OCI-LY7 (cell line): ENCODE measurements around the gene ZNF716. TPM values are rescaled to one million over a fixed set of nuclear protein-coding genes. Genes with fewer than 3 reads are reported as not detected.

Source experiments
- BruUV-seq: library from RNA; stranded (reverse); fragments of 400-500 nt; replicated peaks from 2 replicates; lab custom pipeline; 2021; lab: Mats Ljungman, UMichigan
- CTCF ChIA-PET: fragments of 300-600 bp; sonication (Branson Sonifier 250); formaldehyde crosslinking; loops from one replicate; lab custom pipeline; 2022; ENCODE audit warnings: antibody characterized with exemption; ENCODE audit not compliant: unreplicated experiment; lab: Charles Lee
- POLR2A ChIA-PET: fragments of 300-600 bp; sonication (Branson Sonifier 250); formaldehyde crosslinking; loops from one replicate; lab custom pipeline; 2022; ENCODE audit warnings: antibody characterized with exemption; lab: Charles Lee
- DNase-seq: peaks from one replicate; pipeline ENCODE4 v3.0.0-alpha.2; 2015; ENCODE audit warnings: low spot score
- H2AFZ ChIP-seq: fragments of 200-600 bp; sonication (generic), shearing (Covaris generic); 2 replicates; pipeline ENCODE4 v1.6.1; 2014; ENCODE audit warnings: mild to moderate bottlenecking, antibody characterized with exemption, low read length, moderate library complexity
- H3K27ac ChIP-seq: fragments of 200-600 bp; sonication (generic); 2 replicates; pipeline ENCODE4 v1.5.1; 2014; ENCODE audit warnings: mixed run types, low read depth, mild to moderate bottlenecking, moderate library complexity, low read length, inconsistent platforms; ENCODE audit not compliant: poor library complexity, severe bottlenecking
- H3K36me3 ChIP-seq: fragments of 200-600 bp; sonication (generic); 2 replicates; pipeline ENCODE4 v1.6.1; 2014; ENCODE audit warnings: mild to moderate bottlenecking, antibody characterized with exemption, low read length, moderate library complexity, mixed read lengths; ENCODE audit not compliant: insufficient read depth
- H3K4me1 ChIP-seq: fragments of 200-600 bp; sonication (generic); 2 replicates; pipeline ENCODE4 v1.5.1; 2014; ENCODE audit warnings: mild to moderate bottlenecking, low read length; ENCODE audit not compliant: insufficient read depth, poor library complexity, severe bottlenecking
- H3K4me2 ChIP-seq: fragments of 200-600 bp; sonication (generic); 2 replicates; pipeline ENCODE4 v1.6.1; 2014; ENCODE audit warnings: mild to moderate bottlenecking, low read length
- H3K4me3 ChIP-seq: fragments of 200-600 bp; sonication (generic); 2 replicates; pipeline ENCODE4 v1.5.1; 2014; ENCODE audit warnings: mild to moderate bottlenecking, low read depth, low read length; ENCODE audit not compliant: poor library complexity, severe bottlenecking
- H3K79me2 ChIP-seq: fragments of 200-600 bp; sonication (generic); 2 replicates; pipeline ENCODE4 v1.6.1; 2016; ENCODE audit warnings: low read depth, mild to moderate bottlenecking, low read length, moderate library complexity, mixed read lengths; ENCODE audit not compliant: insufficient read depth
- H3K9me2 ChIP-seq: fragments of 200-600 bp; sonication (generic); 2 replicates; pipeline ENCODE4 v1.6.1; 2016; ENCODE audit warnings: mild to moderate bottlenecking, low read length, mixed read lengths; ENCODE audit not compliant: insufficient read depth
- H3K9me3 ChIP-seq: fragments of 200-600 bp; sonication (generic); 2 replicates; pipeline ENCODE4 v1.6.1; 2014; ENCODE audit warnings: mild to moderate bottlenecking, mixed run types, low read length, mixed read lengths
- H4K20me1 ChIP-seq: fragments of 200-600 bp; sonication (generic); 2 replicates; pipeline ENCODE4 v1.6.1; 2014; ENCODE audit warnings: mild to moderate bottlenecking, antibody characterized with exemption, low read length, moderate library complexity, mixed read lengths; ENCODE audit not compliant: insufficient read depth
- EZH2phosphoT487 ChIP-seq: fragments of 200-600 bp; sonication (generic); IDR thresholded peaks from 2 replicates; pipeline ENCODE4 v1.6.1; 2018; ENCODE audit warnings: low read depth, borderline replicate concordance, mild to moderate bottlenecking, mixed run types, antibody characterized with exemption, low read length, moderate library complexity, mixed read lengths
- intact Hi-C: fragments of 100-400 bp; cut with micrococcal nuclease; formaldehyde crosslinking; loops from one replicate; pipeline ENCODE4 v1.10.0; 2022; ENCODE audit not compliant: unreplicated experiment
- total RNA-seq, 2 experiments: library from RNA; depleted of rRNA in 1 of 2; stranded (reverse); fragments of >200 nt in 1 of 2; shearing (Covaris generic) in 1 of 2; gene quantifications; 2 replicates each; pipeline ENCODE4 v1.2.3, GENCODE V29; 2014 to 2022
- TF ChIP-seq, protein P1 (sequence below): fragments of 200-600 bp; sonication (generic); conservative IDR thresholded peaks from 2 replicates; pipeline ENCODE4 v1.5.1; 2014; ENCODE audit warnings: mild to moderate bottlenecking, antibody characterized with exemption, low read length, moderate library complexity, mixed read lengths

Gene ZNF716
- total RNA-seq, 2 experiments from 2014 or later, result not detected

DNA sequence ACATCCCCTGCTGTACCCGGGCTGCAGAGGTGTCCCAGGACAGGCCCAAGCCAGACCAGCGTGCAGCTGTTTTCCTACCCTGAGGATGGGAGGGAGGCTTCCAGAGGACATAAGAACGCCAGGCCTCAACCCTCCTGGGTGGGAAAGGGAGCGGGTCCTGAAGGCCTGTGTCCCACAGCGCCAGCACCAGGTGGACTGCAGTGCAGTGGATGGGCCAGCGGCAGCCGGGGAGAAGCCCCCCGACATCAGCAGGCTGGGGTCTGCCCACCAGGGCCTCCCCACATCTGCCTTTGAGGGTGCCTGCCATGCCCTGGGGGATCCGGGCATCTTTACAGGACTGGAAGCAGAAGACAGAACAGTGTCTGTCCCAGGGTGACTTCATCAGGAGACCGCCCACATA lies 22.8 kb upstream of the ZNF716 start:
- no peak for DNase-seq
- TF ChIP-seq EZH2phosphoT487, result no peak
- TF ChIP-seq, protein P1, sequence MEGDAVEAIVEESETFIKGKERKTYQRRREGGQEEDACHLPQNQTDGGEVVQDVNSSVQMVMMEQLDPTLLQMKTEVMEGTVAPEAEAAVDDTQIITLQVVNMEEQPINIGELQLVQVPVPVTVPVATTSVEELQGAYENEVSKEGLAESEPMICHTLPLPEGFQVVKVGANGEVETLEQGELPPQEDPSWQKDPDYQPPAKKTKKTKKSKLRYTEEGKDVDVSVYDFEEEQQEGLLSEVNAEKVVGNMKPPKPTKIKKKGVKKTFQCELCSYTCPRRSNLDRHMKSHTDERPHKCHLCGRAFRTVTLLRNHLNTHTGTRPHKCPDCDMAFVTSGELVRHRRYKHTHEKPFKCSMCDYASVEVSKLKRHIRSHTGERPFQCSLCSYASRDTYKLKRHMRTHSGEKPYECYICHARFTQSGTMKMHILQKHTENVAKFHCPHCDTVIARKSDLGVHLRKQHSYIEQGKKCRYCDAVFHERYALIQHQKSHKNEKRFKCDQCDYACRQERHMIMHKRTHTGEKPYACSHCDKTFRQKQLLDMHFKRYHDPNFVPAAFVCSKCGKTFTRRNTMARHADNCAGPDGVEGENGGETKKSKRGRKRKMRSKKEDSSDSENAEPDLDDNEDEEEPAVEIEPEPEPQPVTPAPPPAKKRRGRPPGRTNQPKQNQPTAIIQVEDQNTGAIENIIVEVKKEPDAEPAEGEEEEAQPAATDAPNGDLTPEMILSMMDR, result no peak
- H3K9me3 ChIP-seq, result no peaks in the 10 kb centered on the region; the same call in 1 of the 2 replicates
- H3K27ac ChIP-seq, result no peak overlapping the region
- H3K4me3 ChIP-seq, result no peak overlapping the region
- H4K20me1 ChIP-seq, result no peaks in the 10 kb centered on the region
- no TSS peak for BruUV-seq
- no peaks in the 10 kb centered on the region for H3K79me2 ChIP-seq
- CTCF ChIA-PET, result no interaction called here
- H3K36me3 ChIP-seq, result no peaks in the 10 kb centered on the region
- no peak overlapping the region for H3K4me2 ChIP-seq
- H2AFZ ChIP-seq, result no peak overlapping the region
- no peaks in the 10 kb centered on the region for H3K9me2 ChIP-seq
- intact Hi-C loops, result no loop called here
- POLR2A ChIA-PET, result no interaction called here
- H3K4me1 ChIP-seq, result no peaks in the 10 kb centered on the region

DNA sequence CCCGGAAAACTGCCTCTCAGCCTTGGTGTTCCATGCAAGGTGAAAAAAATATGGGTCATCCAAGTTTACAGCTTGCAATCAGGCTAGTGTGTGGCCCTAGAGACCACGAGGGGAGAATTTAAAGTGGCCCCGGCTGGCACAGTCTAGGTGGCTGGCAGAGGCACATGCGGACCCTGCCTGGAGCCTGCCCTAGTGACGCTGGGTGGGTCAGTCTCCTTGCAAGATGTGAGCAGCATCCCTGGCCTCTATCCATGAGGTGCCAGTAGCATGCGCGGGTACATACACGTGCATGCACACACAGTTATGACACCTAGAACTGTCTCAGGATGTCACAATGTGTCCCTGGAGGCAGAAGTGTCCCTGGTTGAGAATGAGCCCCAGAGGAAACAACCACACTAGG lies 22.4 kb upstream of the ZNF716 start:
- intact Hi-C loops, result no loop called here
- no peak overlapping the region for H2AFZ ChIP-seq
- no peak overlapping the region for H3K4me3 ChIP-seq
- no peaks in the 10 kb centered on the region for H4K20me1 ChIP-seq
- TF ChIP-seq EZH2phosphoT487, result no peak
- TF ChIP-seq, protein P1, result no peak
- no peak overlapping the region for H3K27ac ChIP-seq
- DNase-seq, result no peak
- H3K9me3 ChIP-seq, result peaks cover 4% of the 10 kb centered on the region; the same call in 1 of the 2 replicates
- no peaks in the 10 kb centered on the region for H3K9me2 ChIP-seq
- no peaks in the 10 kb centered on the region for H3K36me3 ChIP-seq
- no TSS peak for BruUV-seq
- no peaks in the 10 kb centered on the region for H3K4me1 ChIP-seq
- H3K4me2 ChIP-seq, result no peak overlapping the region
- ChIA-PET POLR2A (no interaction called here), CTCF (no interaction called here)
- no peaks in the 10 kb centered on the region for H3K79me2 ChIP-seq

DNA sequence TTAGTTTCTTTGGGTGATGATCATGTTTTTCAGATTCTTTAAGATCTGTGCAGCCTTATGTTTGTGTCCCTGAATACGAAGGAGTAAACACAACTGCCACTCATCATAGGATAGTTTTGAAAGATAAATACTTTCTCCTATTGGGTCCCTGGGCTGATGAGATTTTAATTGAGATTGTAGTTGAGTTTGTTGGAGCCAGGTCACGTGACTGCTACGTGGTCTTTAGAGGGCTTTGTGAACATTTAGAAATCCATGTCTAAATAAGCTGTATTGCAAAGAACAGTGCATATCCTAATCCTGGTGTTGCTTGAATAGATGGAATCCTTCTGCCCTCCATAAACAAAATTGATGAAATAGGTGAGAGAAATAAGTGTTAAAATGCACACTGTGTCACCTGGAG lies 17.4 kb upstream of the ZNF716 start:
- Histone ChIP-seq H3K79me2 (no peaks in the 10 kb centered on the region), H3K36me3 (no peaks in the 10 kb centered on the region), H3K4me2 (no peak overlapping the region), H2AFZ (no peak overlapping the region), H3K4me1 (no peaks in the 10 kb centered on the region), H3K27ac (no peak overlapping the region), H4K20me1 (no peaks in the 10 kb centered on the region), H3K9me2 (no peaks in the 10 kb centered on the region), H3K9me3 (peaks cover 6% of the 10 kb centered on the region; the same call in 1 of the 2 replicates), H3K4me3 (no peak overlapping the region)
- CTCF ChIA-PET, result no interaction called here
- no TSS peak for BruUV-seq
- TF ChIP-seq EZH2phosphoT487, result no peak
- TF ChIP-seq, protein P1, result no peak
- POLR2A ChIA-PET, result no interaction called here
- intact Hi-C loops, result no loop called here
- DNase-seq, result no peak
